HEK293 (cell line): ENCODE results near the gene CAPZB.
A peak's percentile ranks its signal among the peaks of the same experiment; 100 is the strongest.

Experiments used
- CTCF ChIA-PET: fragments of 350-600 bp; formaldehyde crosslinking; extraction: SDS; loops from one replicate; lab custom pipeline; 2021; ENCODE audit warnings: antibody characterized with exemption; lab: Yijun Ruan, JAX
- POLR2A ChIA-PET: fragments of 300-600 bp; formaldehyde crosslinking; extraction: SDS; loops from one replicate; lab custom pipeline; 2020; ENCODE audit warnings: antibody characterized with exemption, inconsistent platforms; lab: Yijun Ruan, JAX
- H3K27ac ChIP-seq: fragments of 200-500 bp; sonication (Bioruptor generic); 2 replicates; pipeline ENCODE4 v1.5.1; 2014; ENCODE audit warnings: low read depth, low read length, control low read depth, inconsistent platforms; ENCODE audit errors: extremely low read depth
- H3K36me3 ChIP-seq, 2 experiments: fragments of 200-500 bp in 1 of 2; sonication (Bioruptor generic) in 1 of 2; 1 replicate in 1 of 2; 2 replicates in 1 of 2; pipeline ENCODE4 v1.5.1; 2014 to 2017; ENCODE audit warnings: inconsistent platforms in 2 of 2, low read length in 2 of 2; ENCODE audit not compliant: control insufficient read depth in 2 of 2, insufficient read depth in 1 of 2
- H3K4me1 ChIP-seq: fragments of 200-500 bp; sonication (Bioruptor generic); 2 replicates; pipeline ENCODE4 v1.5.1; 2014; ENCODE audit warnings: mild to moderate bottlenecking, low read length, inconsistent platforms; ENCODE audit not compliant: control insufficient read depth, insufficient read depth
- H3K4me3 ChIP-seq: 2 replicates; pipeline ENCODE4 v1.5.1; 2011; ENCODE audit warnings: low read depth, mild to moderate bottlenecking, control low read depth, low read length, moderate library complexity
- H3K9me3 ChIP-seq: fragments of 200-500 bp; sonication (Bioruptor generic); 2 replicates; pipeline ENCODE4 v1.5.1; 2014; ENCODE audit warnings: low read depth, low read length, inconsistent platforms; ENCODE audit not compliant: control insufficient read depth, insufficient read depth
- EGR2 ChIP-seq: fragments of 450-650 bp; formaldehyde crosslinking; IDR thresholded peaks from 2 replicates; pipeline ENCODE4 v1.5.1; 2016; ENCODE audit warnings: low read depth, missing biosample characterization, missing genetic modification characterization
- HOXD13 ChIP-seq: sonication (generic); formaldehyde crosslinking; IDR thresholded peaks from 2 replicates; pipeline ENCODE4 v1.8.0; 2022; ENCODE audit warnings: missing genetic modification reagents, borderline replicate concordance
- KLF1 ChIP-seq: fragments of 450-650 bp; formaldehyde crosslinking; IDR thresholded peaks from 2 replicates; pipeline ENCODE4 v1.5.1; 2016; ENCODE audit warnings: missing biosample characterization, missing genetic modification characterization
- KLF17 ChIP-seq: fragments of 450-650 bp; formaldehyde crosslinking; IDR thresholded peaks from 2 replicates; pipeline ENCODE4 v1.5.1; 2016; ENCODE audit warnings: missing biosample characterization, missing genetic modification characterization
- MYNN ChIP-seq: fragments of 450-650 bp; formaldehyde crosslinking; IDR thresholded peaks from 2 replicates; pipeline ENCODE4 v1.5.1; 2016; ENCODE audit warnings: missing biosample characterization, missing genetic modification characterization, borderline replicate concordance
- PBX3 ChIP-seq: sonication (generic); formaldehyde crosslinking; IDR thresholded peaks from 2 replicates; pipeline ENCODE4 v1.8.1; 2022; ENCODE audit warnings: mild to moderate bottlenecking, moderate library complexity, missing genetic modification reagents
- PRDM1 ChIP-seq: fragments of 450-650 bp; formaldehyde crosslinking; IDR thresholded peaks from 2 replicates; pipeline ENCODE4; 2016; ENCODE audit warnings: missing biosample characterization, missing genetic modification characterization
- PRDM6 ChIP-seq: fragments of 450-650 bp; formaldehyde crosslinking; IDR thresholded peaks from 2 replicates; pipeline ENCODE4 v1.5.1; 2017; ENCODE audit warnings: missing biosample characterization, missing genetic modification characterization
- SP2 ChIP-seq: fragments of 450-650 bp; formaldehyde crosslinking; IDR thresholded peaks from 2 replicates; pipeline ENCODE4 v1.5.1; 2016; ENCODE audit warnings: missing biosample characterization, missing genetic modification characterization
- TRIM28 ChIP-seq: IDR thresholded peaks from 2 replicates; pipeline ENCODE4 v1.6.1; 2011; ENCODE audit warnings: low read length, control low read depth, borderline replicate concordance
- YY2 ChIP-seq: fragments of 450-650 bp; formaldehyde crosslinking; IDR thresholded peaks from 2 replicates; pipeline ENCODE4 v1.5.1; 2016; ENCODE audit warnings: missing biosample characterization, missing genetic modification characterization
- ZBTB17 ChIP-seq: fragments of 450-650 bp; formaldehyde crosslinking; IDR thresholded peaks from 2 replicates; pipeline ENCODE4 v1.5.1; 2016; ENCODE audit warnings: missing biosample characterization, missing genetic modification characterization
- ZBTB7A ChIP-seq: fragments of 450-650 bp; formaldehyde crosslinking; IDR thresholded peaks from 2 replicates; pipeline ENCODE4 v1.5.1; 2016; ENCODE audit warnings: low read depth, missing biosample characterization, missing genetic modification characterization
- ZFHX2 ChIP-seq: fragments of 450-650 bp; formaldehyde crosslinking; conservative IDR thresholded peaks from 2 replicates; pipeline ENCODE4 v1.5.1; 2016; ENCODE audit warnings: missing biosample characterization, missing genetic modification characterization
- ZNF174 ChIP-seq: fragments of 450-650 bp; formaldehyde crosslinking; IDR thresholded peaks from 2 replicates; pipeline ENCODE4 v1.5.0; 2017; ENCODE audit warnings: missing biosample characterization, mild to moderate bottlenecking, missing genetic modification characterization
- ZNF202 ChIP-seq: fragments of 450-650 bp; formaldehyde crosslinking; IDR thresholded peaks from 2 replicates; pipeline ENCODE4 v1.5.1; 2016; ENCODE audit warnings: missing biosample characterization, missing genetic modification characterization, borderline replicate concordance
- ZNF239 ChIP-seq: fragments of 450-650 bp; formaldehyde crosslinking; IDR thresholded peaks from 2 replicates; pipeline ENCODE4 v1.5.1; 2016; ENCODE audit warnings: missing biosample characterization, missing genetic modification characterization
- ZNF24 ChIP-seq: fragments of 450-650 bp; formaldehyde crosslinking; IDR thresholded peaks from 2 replicates; pipeline ENCODE4 v1.5.1; 2016; ENCODE audit warnings: missing biosample characterization, missing genetic modification characterization
- ZNF274 ChIP-seq, 2 experiments: fragments of 200-500 bp in 1 of 2; fragments of 450-650 bp in 1 of 2; sonication (Bioruptor generic) in 1 of 2; formaldehyde crosslinking in 1 of 2; IDR thresholded peaks; 2 replicates each; pipeline versions ENCODE4 v1.5.1 to v1.6.1; 2014 to 2016; ENCODE audit warnings: borderline replicate concordance in 1 of 2, inconsistent platforms in 1 of 2, low read length in 1 of 2, missing biosample characterization in 1 of 2, missing genetic modification characterization in 1 of 2
- ZNF302 ChIP-seq: fragments of 450-650 bp; formaldehyde crosslinking; IDR thresholded peaks from 2 replicates; pipeline ENCODE4 v1.5.1; 2016; ENCODE audit warnings: missing biosample characterization, missing genetic modification characterization, low read depth
- ZNF324 ChIP-seq: fragments of 450-650 bp; formaldehyde crosslinking; IDR thresholded peaks from 2 replicates; pipeline ENCODE4 v1.5.1; 2016; ENCODE audit warnings: missing biosample characterization, missing genetic modification characterization
- ZNF404 ChIP-seq: fragments of 450-650 bp; formaldehyde crosslinking; IDR thresholded peaks from 2 replicates; pipeline ENCODE4 v1.5.1; 2017; ENCODE audit warnings: missing biosample characterization, missing genetic modification characterization
- ZNF548 ChIP-seq: fragments of 450-650 bp; formaldehyde crosslinking; IDR thresholded peaks from 2 replicates; pipeline ENCODE4 v1.5.1; 2016; ENCODE audit warnings: missing biosample characterization, missing genetic modification characterization
- ZNF621 ChIP-seq: fragments of 450-650 bp; formaldehyde crosslinking; IDR thresholded peaks from 2 replicates; pipeline ENCODE4 v1.5.1; 2017; ENCODE audit warnings: missing biosample characterization, missing genetic modification characterization
- ZNF664 ChIP-seq: fragments of 450-650 bp; formaldehyde crosslinking; IDR thresholded peaks from 2 replicates; pipeline ENCODE4 v1.5.1; 2016; ENCODE audit warnings: missing biosample characterization, missing genetic modification characterization
- ZNF777 ChIP-seq: fragments of 450-650 bp; formaldehyde crosslinking; IDR thresholded peaks from 2 replicates; pipeline ENCODE4 v1.5.1; 2017; ENCODE audit warnings: missing biosample characterization, missing genetic modification characterization, borderline replicate concordance
- TF ChIP-seq, protein P1 (sequence below): fragments of 450-650 bp; formaldehyde crosslinking; IDR thresholded peaks from 2 replicates; pipeline ENCODE4 v1.5.1; 2016; ENCODE audit warnings: missing biosample characterization, missing genetic modification characterization

CAPZB gene

GRCh38 chr1:19429611-19430010 lies 55.7 kb downstream of the CAPZB start (continued):
- peak; percentile 38; the same call in 1 of the 2 replicates for TF ChIP-seq PRDM1
- TF ChIP-seq ZBTB17 (tag by site-specific recombination), result no peak
- no peak for TF ChIP-seq YY2 (tag by site-specific recombination)
- TF ChIP-seq, protein P1, sequence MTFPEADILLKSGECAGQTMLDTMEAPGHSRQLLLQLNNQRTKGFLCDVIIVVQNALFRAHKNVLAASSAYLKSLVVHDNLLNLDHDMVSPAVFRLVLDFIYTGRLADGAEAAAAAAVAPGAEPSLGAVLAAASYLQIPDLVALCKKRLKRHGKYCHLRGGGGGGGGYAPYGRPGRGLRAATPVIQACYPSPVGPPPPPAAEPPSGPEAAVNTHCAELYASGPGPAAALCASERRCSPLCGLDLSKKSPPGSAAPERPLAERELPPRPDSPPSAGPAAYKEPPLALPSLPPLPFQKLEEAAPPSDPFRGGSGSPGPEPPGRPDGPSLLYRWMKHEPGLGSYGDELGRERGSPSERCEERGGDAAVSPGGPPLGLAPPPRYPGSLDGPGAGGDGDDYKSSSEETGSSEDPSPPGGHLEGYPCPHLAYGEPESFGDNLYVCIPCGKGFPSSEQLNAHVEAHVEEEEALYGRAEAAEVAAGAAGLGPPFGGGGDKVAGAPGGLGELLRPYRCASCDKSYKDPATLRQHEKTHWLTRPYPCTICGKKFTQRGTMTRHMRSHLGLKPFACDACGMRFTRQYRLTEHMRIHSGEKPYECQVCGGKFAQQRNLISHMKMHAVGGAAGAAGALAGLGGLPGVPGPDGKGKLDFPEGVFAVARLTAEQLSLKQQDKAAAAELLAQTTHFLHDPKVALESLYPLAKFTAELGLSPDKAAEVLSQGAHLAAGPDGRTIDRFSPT (tag by site-specific recombination), result no peak
- no peak for TF ChIP-seq SP2
- no peak for TF ChIP-seq ZNF548 (tag by site-specific recombination)
- 0 out of 2 replicates have a peak, but pooled peaks have one; percentile 24 for TF ChIP-seq PRDM6 (tag by site-specific recombination)
- TF ChIP-seq ZBTB7A (tag by site-specific recombination), result no peak
- TF ChIP-seq ZNF174 (tag by site-specific recombination), result no peak
- no peak for TF ChIP-seq ZNF202
- TF ChIP-seq ZNF324 (tag by site-specific recombination), result no peak
- TF ChIP-seq TRIM28, result no peak
- TF ChIP-seq ZNF24, result no peak
- TF ChIP-seq ZNF302 (tag by site-specific recombination), result no peak
- no peak for TF ChIP-seq ZNF239 (tag by site-specific recombination)
- TF ChIP-seq EGR2 (tag by site-specific recombination), result peak; percentile 82

DNA sequence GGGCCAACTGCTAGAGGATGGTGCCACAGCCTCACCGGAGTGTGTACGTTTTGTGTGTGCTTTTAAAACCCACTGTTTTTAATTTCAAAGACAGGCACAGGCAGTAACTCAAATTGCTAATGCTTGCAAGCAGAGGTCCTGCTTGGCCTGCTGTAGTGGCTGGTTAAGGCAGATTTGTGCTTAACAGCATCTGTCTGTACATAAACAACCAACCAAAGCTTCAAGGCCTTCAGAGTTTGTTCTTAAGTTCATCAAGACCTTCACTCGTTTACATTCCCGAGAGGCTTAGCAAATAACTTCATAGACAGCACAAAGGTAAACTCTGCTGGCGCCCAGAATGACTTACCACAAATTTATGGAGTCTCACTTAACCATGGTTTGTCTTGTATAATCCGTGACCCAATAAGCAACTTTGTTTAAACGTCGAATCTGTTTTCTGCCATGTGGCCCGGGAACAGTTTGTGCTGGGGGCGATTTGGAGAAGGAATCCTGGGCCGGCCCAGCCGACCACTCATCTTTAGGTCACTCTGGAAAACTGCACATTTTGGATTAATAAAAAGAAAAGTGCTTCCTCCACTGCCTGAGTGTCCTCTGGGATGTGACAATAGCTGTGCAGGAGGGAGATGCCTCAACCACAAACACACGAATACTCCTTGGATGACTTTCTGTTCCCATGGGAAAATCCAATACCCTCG lies 58.1 kb downstream of the CAPZB start:
- H3K4me1 ChIP-seq, result peaks cover 12% of the 10 kb centered on the region
- no peak overlapping the region for H3K4me3 ChIP-seq
- ChIA-PET POLR2A (no interaction called here), CTCF (interaction anchor here (0.8 to 1.5 kb wide), 2 partner anchors 35 to 154 kb away, joined by 3 to 4 read pairs; no protein-coding TSS in a partner anchor)
- H3K36me3 ChIP-seq, result peaks cover 0 to 4% of the 10 kb centered on the region in 2 experiments; a peak in 1 of 3 replicates
- no peaks in the 10 kb centered on the region for H3K9me3 ChIP-seq
- no peak overlapping the region for H3K27ac ChIP-seq
- TF ChIP-seq MYNN (tag by site-specific recombination) (no peak), ZNF621 (tag by site-specific recombination) (no peak), PRDM6 (tag by site-specific recombination) (no peak), KLF1 (tag by site-specific recombination) (no peak), ZNF202 (no peak), ZFHX2 (tag by site-specific recombination) (no peak), ZBTB7A (tag by site-specific recombination) (no peak), PBX3 (CRISPR knock-in tag) (no peak), HOXD13 (CRISPR knock-in tag) (no peak), KLF17 (tag by site-specific recombination) (no peak), ZNF777 (tag by site-specific recombination) (no peak), ZNF664 (tag by site-specific recombination) (no peak), ZNF274 (IDR thresholded peaks at IDR 0.05; ENCODE audit: low read length) (no peak), ZNF274 (tag by site-specific recombination; IDR thresholded peaks at IDR 0.05; ENCODE audit: borderline replicate concordance) (no peak), ZNF404 (no peak)
